A673 (cell line): Measurements from ENCODE around the gene MAP1S.

Experiments used
- CTCF ChIP-seq: fragments of 300-800, 200-600 bp; sonication (generic); conservative IDR thresholded peaks from 2 replicates; pipeline ENCODE4 v1.5.1; 2017; ENCODE audit warnings: low read depth, mild to moderate bottlenecking, antibody characterized with exemption, low read length, moderate library complexity, mixed read lengths
- EZH2 ChIP-seq: fragments of 200-600 bp; sonication (generic); IDR thresholded peaks from 2 replicates; pipeline ENCODE4 v1.6.1; 2017; ENCODE audit warnings: borderline replicate concordance, low read depth, mild to moderate bottlenecking, mixed read lengths, antibody characterized with exemption, low read length; ENCODE audit not compliant: poor library complexity, severe bottlenecking

- TF ChIP-seq EZH2 (no peak), CTCF (no peak)
Observed at GRCh38 chr19:17720440-17720839, 1.2 kb downstream of the MAP1S start.
